Measurements from ENCODE around the gene RNF207.

Gene RNF207

DNA sequence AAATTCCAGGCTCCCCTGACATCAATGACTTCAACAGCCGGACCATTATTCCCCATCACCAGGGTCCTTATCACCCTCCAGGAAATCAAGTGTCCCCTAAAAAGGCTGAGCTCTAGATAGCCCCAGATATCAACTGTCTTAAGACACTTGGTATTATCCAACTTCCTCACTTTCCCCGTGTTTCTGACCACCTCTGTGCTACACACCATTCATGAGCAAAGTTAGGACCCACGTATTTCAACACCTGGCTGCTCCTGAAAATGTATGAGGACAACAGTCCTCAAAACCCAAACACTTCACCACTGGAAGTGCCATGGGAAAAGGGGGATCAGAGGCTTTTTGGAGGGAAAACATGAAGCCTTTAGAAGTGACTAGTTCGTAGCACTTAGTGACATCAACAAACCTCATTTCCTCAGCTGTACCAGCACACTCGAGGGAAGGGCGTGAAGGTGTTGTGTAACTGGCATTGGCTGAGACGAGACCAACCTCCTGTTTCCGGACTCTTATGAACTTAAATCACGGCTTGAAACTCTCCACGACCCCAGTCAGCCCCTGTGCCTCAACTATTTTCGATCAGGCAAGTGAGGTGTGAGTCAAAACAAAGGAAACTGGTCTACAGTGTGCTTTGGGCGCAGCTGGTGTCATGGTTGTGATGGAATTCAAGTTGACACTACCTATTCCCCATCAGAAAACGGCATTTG, 21.7 kb upstream of the RNF207 start:
- Histone ChIP-seq H3K36me3 (peaks cover 46 to 51% (median 48%) of the 10 kb centered on the region in 11 experiments), H3K4me3 (no peak overlapping the region), H3K9me3 (replicated peaks in 1 of 11) (no peaks in the 10 kb centered on the region), H3K4me1 (peaks cover 15 to 49% (median 45%) of the 10 kb centered on the region in 10 experiments; a peak in 19 of 20 replicates), H3K27ac (peak overlapping the region in 1 of 11 experiments; percentile 43; a peak in 1 of 22 replicates), H3K4me2 (peak overlapping the region in 8 of 11 experiments; percentile 26 to 72 (median 58); a peak in 11 of 22 replicates), H4K20me1 (peaks cover 67 to 99% (median 92%) of the 10 kb centered on the region in 11 experiments), H3K9ac (no peak overlapping the region), H3K27me3 (peaks cover 40 to 51% (median 46%) of the 10 kb centered on the region in 11 experiments)
- no peak for TF ChIP-seq Cebpa-rat (IDR thresholded peaks at IDR 0.05)

- Histone ChIP-seq H3K9me3 (replicated peaks in 1 of 11) (no peaks in the 10 kb centered on the region), H3K36me3 (peaks cover 55 to 60% (median 57%) of the 10 kb centered on the region in 11 experiments), H3K4me1 (peaks cover 15 to 47% (median 44%) of the 10 kb centered on the region in 10 experiments; a peak in 19 of 20 replicates), H3K9ac (no peak overlapping the region), H3K27ac (no peak overlapping the region), H3K27me3 (peaks cover 30 to 42% (median 37%) of the 10 kb centered on the region in 11 experiments), H3K4me3 (no peak overlapping the region), H3K4me2 (no peak overlapping the region), H4K20me1 (peaks cover 76 to 100% (median 98%) of the 10 kb centered on the region in 11 experiments)
- TF ChIP-seq Cebpa-rat (IDR thresholded peaks at IDR 0.05), result no peak
Measured at GRCh38 chr1:6185151-6185550, 20.8 kb upstream of the RNF207 start.

- H3K36me3 ChIP-seq, result peaks cover 61 to 67% (median 64%) of the 10 kb centered on the region in 11 experiments
- no peak overlapping the region for H3K4me3 ChIP-seq
- H3K4me2 ChIP-seq, result 0 out of 22 replicates have a peak overlapping the region, but pooled peaks of 1 of the 11 experiments have one; percentile 5
- TF ChIP-seq Cebpa-rat (IDR thresholded peaks at IDR 0.05), result no peak
- H3K27me3 ChIP-seq, result peaks cover 24 to 36% (median 30%) of the 10 kb centered on the region in 11 experiments
- H3K4me1 ChIP-seq, result peaks cover 9 to 41% (median 38%) of the 10 kb centered on the region in 10 experiments; a peak in 19 of 20 replicates
- peaks cover 82 to 100% (median 98%) of the 10 kb centered on the region in 11 experiments for H4K20me1 ChIP-seq
- no peaks in the 10 kb centered on the region for H3K9me3 ChIP-seq (replicated peaks in 1 of 11)
- no peak overlapping the region for H3K27ac ChIP-seq
- no peak overlapping the region for H3K9ac ChIP-seq
Measured at GRCh38 chr1:6185635-6186382, 20.1 kb upstream of the RNF207 start.

DNA sequence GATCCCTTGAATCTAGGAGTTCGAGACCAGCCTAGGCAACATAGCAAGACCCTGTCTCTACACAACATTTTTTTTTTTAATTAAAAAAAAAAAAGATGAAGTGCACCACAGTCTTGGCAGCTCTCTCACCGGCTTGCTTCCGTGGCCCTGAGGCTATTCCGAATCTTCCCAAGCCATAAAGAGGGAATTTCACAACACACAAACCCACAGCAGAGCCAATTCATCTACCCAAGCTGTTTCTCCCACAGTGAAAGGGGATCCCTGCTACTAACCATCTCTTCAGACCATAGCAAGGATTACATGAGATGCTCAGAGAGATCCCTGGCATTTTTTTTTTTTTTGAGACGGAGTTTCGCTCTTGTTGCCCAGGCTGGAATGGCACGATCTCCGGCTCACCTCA, 17.5 kb upstream of the RNF207 start:
- TF ChIP-seq Cebpa-rat (IDR thresholded peaks at IDR 0.05), result no peak
- Histone ChIP-seq H3K4me1 (peaks cover 0 to 21% (median 13%) of the 10 kb centered on the region in 10 experiments; a peak in 14 of 20 replicates), H3K36me3 (peaks cover 85 to 91% (median 90%) of the 10 kb centered on the region in 11 experiments), H3K9me3 (replicated peaks in 1 of 11) (no peaks in the 10 kb centered on the region), H3K27me3 (peaks cover 0 to 9% (median 4%) of the 10 kb centered on the region in 11 experiments; a peak in 10 of 22 replicates), H3K4me3 (no peak overlapping the region), H3K4me2 (no peak overlapping the region), H3K9ac (0 out of 22 replicates have a peak overlapping the region, but pooled peaks of 1 of the 11 experiments have one; percentile 19), H3K27ac (no peak overlapping the region), H4K20me1 (peaks cover 92 to 100% (median 97%) of the 10 kb centered on the region in 11 experiments)

DNA sequence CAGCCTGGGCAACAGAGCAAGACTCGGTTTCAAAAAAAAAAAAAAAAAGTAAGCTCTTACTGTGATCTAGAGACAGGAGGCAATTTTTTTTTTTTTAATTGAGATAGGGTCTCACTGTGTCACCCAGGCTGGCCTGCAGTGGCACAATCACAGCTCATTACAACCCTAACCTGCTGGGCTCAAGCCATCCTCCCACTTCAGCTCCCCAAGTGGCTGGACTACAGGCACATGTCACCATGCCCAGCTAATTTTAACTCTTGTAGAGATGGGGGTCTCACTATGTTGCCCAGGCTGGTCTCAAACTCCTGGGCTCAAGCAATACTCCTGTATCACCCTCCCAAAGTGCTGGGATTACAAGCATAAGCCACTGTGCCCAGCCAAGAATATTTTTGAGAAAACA, 14.0 kb upstream of the RNF207 start:
- H3K36me3 ChIP-seq, result peaks cover 97 to 100% (median 98%) of the 10 kb centered on the region in 11 experiments
- peaks cover 96 to 100% (median 100%) of the 10 kb centered on the region in 11 experiments for H4K20me1 ChIP-seq
- H3K4me3 ChIP-seq, result no peak overlapping the region
- peaks cover under 1 to 9% (median 5%) of the 10 kb centered on the region in 10 experiments; a peak in 15 of 20 replicates for H3K4me1 ChIP-seq
- H3K27ac ChIP-seq, result no peak overlapping the region
- no peak overlapping the region for H3K4me2 ChIP-seq
- no peaks in the 10 kb centered on the region for H3K9me3 ChIP-seq (replicated peaks in 1 of 11)
- TF ChIP-seq Cebpa-rat (IDR thresholded peaks at IDR 0.05), result no peak
- no peaks in the 10 kb centered on the region for H3K27me3 ChIP-seq
- no peak overlapping the region for H3K9ac ChIP-seq

GRCh38 chr1:6197746-6198427, 8.0 kb upstream of the RNF207 start:
- Histone ChIP-seq H3K4me3 (peak overlapping the region; percentile 80 to 97 (median 92)), H3K4me1 (peaks cover 24 to 33% (median 30%) of the 10 kb centered on the region in 10 experiments), H3K36me3 (peaks cover 46 to 53% (median 51%) of the 10 kb centered on the region in 11 experiments), H3K9ac (peak overlapping the region; percentile 90 to 100 (median 98)), H4K20me1 (peaks cover 51 to 64% (median 56%) of the 10 kb centered on the region in 11 experiments; a peak in 21 of 22 replicates), H3K4me2 (peak overlapping the region; percentile 86 to 98 (median 90)), H3K27ac (peak overlapping the region in 10 of 11 experiments; percentile 90 to 100 (median 98); a peak in 21 of 22 replicates), H3K9me3 (replicated peaks in 1 of 11) (no peaks in the 10 kb centered on the region), H3K27me3 (no peaks in the 10 kb centered on the region)
- TF ChIP-seq Cebpa-rat (IDR thresholded peaks at IDR 0.05), result no peak

- H3K9me3 ChIP-seq (replicated peaks in 1 of 11), result no peaks in the 10 kb centered on the region
- H4K20me1 ChIP-seq, result peaks cover 42 to 55% (median 47%) of the 10 kb centered on the region in 11 experiments; a peak in 21 of 22 replicates
- peaks cover 0 to 1% (median 0%) of the 10 kb centered on the region in 11 experiments; a peak in 2 of 22 replicates for H3K27me3 ChIP-seq
- H3K27ac ChIP-seq, result peak overlapping the region; percentile 74 to 100 (median 97)
- peaks cover 37 to 44% (median 43%) of the 10 kb centered on the region in 11 experiments for H3K36me3 ChIP-seq
- H3K4me1 ChIP-seq, result peaks cover 24 to 33% (median 30%) of the 10 kb centered on the region in 10 experiments
- peak overlapping the region; percentile 86 to 98 (median 90) for H3K4me2 ChIP-seq
- no peak for TF ChIP-seq Cebpa-rat (IDR thresholded peaks at IDR 0.05)
- peak overlapping the region; percentile 90 to 100 (median 98) for H3K9ac ChIP-seq
- peak overlapping the region; percentile 80 to 97 (median 92) for H3K4me3 ChIP-seq
Measured at GRCh38 chr1:6198646-6199297, 7.1 kb upstream of the RNF207 start.
